OCI-LY7 (cell line): ENCODE results near the gene TTC7B.

Experiments
- CTCF ChIP-seq: fragments of 200-600 bp; sonication (generic); conservative IDR thresholded peaks from 2 replicates; pipeline ENCODE4 v1.5.1; 2014; ENCODE audit warnings: mild to moderate bottlenecking, antibody characterized with exemption, low read length, moderate library complexity, mixed read lengths
- EZH2phosphoT487 ChIP-seq: fragments of 200-600 bp; sonication (generic); IDR thresholded peaks from 2 replicates; pipeline ENCODE4 v1.6.1; 2018; ENCODE audit warnings: low read depth, borderline replicate concordance, mild to moderate bottlenecking, mixed run types, antibody characterized with exemption, low read length, moderate library complexity, mixed read lengths

GRCh38 chr14:90556012-90556477, 260.2 kb downstream of the TTC7B start:
- no peak for TF ChIP-seq CTCF
- no peak for TF ChIP-seq EZH2phosphoT487
